OCI-LY7 (cell line): ENCODE results near the gene SYTL5. TPM values are rescaled to one million over a fixed set of nuclear protein-coding genes. Genes with fewer than 3 reads are reported as not detected.

Experiments used
- BruUV-seq: library from RNA; stranded (reverse); fragments of 400-500 nt; replicated peaks from 2 replicates; lab custom pipeline; 2021; lab: Mats Ljungman, UMichigan
- CTCF ChIA-PET: fragments of 300-600 bp; sonication (Branson Sonifier 250); formaldehyde crosslinking; loops from one replicate; lab custom pipeline; 2022; ENCODE audit warnings: antibody characterized with exemption; ENCODE audit not compliant: unreplicated experiment; lab: Charles Lee
- POLR2A ChIA-PET: fragments of 300-600 bp; sonication (Branson Sonifier 250); formaldehyde crosslinking; loops from one replicate; lab custom pipeline; 2022; ENCODE audit warnings: antibody characterized with exemption; lab: Charles Lee
- DNase-seq: peaks from one replicate; pipeline ENCODE4 v3.0.0-alpha.2; 2015; ENCODE audit warnings: low spot score
- H2AFZ ChIP-seq: fragments of 200-600 bp; sonication (generic), shearing (Covaris generic); 2 replicates; pipeline ENCODE4 v1.6.1; 2014; ENCODE audit warnings: mild to moderate bottlenecking, antibody characterized with exemption, low read length, moderate library complexity
- H3K27ac ChIP-seq: fragments of 200-600 bp; sonication (generic); 2 replicates; pipeline ENCODE4 v1.5.1; 2014; ENCODE audit warnings: mixed run types, low read depth, mild to moderate bottlenecking, moderate library complexity, low read length, inconsistent platforms; ENCODE audit not compliant: poor library complexity, severe bottlenecking
- H3K36me3 ChIP-seq: fragments of 200-600 bp; sonication (generic); 2 replicates; pipeline ENCODE4 v1.6.1; 2014; ENCODE audit warnings: mild to moderate bottlenecking, antibody characterized with exemption, low read length, moderate library complexity, mixed read lengths; ENCODE audit not compliant: insufficient read depth
- H3K4me1 ChIP-seq: fragments of 200-600 bp; sonication (generic); 2 replicates; pipeline ENCODE4 v1.5.1; 2014; ENCODE audit warnings: mild to moderate bottlenecking, low read length; ENCODE audit not compliant: insufficient read depth, poor library complexity, severe bottlenecking
- H3K4me2 ChIP-seq: fragments of 200-600 bp; sonication (generic); 2 replicates; pipeline ENCODE4 v1.6.1; 2014; ENCODE audit warnings: mild to moderate bottlenecking, low read length
- H3K4me3 ChIP-seq: fragments of 200-600 bp; sonication (generic); 2 replicates; pipeline ENCODE4 v1.5.1; 2014; ENCODE audit warnings: mild to moderate bottlenecking, low read depth, low read length; ENCODE audit not compliant: poor library complexity, severe bottlenecking
- H3K79me2 ChIP-seq: fragments of 200-600 bp; sonication (generic); 2 replicates; pipeline ENCODE4 v1.6.1; 2016; ENCODE audit warnings: low read depth, mild to moderate bottlenecking, low read length, moderate library complexity, mixed read lengths; ENCODE audit not compliant: insufficient read depth
- H3K9me2 ChIP-seq: fragments of 200-600 bp; sonication (generic); 2 replicates; pipeline ENCODE4 v1.6.1; 2016; ENCODE audit warnings: mild to moderate bottlenecking, low read length, mixed read lengths; ENCODE audit not compliant: insufficient read depth
- H3K9me3 ChIP-seq: fragments of 200-600 bp; sonication (generic); 2 replicates; pipeline ENCODE4 v1.6.1; 2014; ENCODE audit warnings: mild to moderate bottlenecking, mixed run types, low read length, mixed read lengths
- H4K20me1 ChIP-seq: fragments of 200-600 bp; sonication (generic); 2 replicates; pipeline ENCODE4 v1.6.1; 2014; ENCODE audit warnings: mild to moderate bottlenecking, antibody characterized with exemption, low read length, moderate library complexity, mixed read lengths; ENCODE audit not compliant: insufficient read depth
- EZH2phosphoT487 ChIP-seq: fragments of 200-600 bp; sonication (generic); IDR thresholded peaks from 2 replicates; pipeline ENCODE4 v1.6.1; 2018; ENCODE audit warnings: low read depth, borderline replicate concordance, mild to moderate bottlenecking, mixed run types, antibody characterized with exemption, low read length, moderate library complexity, mixed read lengths
- intact Hi-C: fragments of 100-400 bp; cut with micrococcal nuclease; formaldehyde crosslinking; loops from one replicate; pipeline ENCODE4 v1.10.0; 2022; ENCODE audit not compliant: unreplicated experiment
- total RNA-seq, 2 experiments: library from RNA; depleted of rRNA in 1 of 2; stranded (reverse); fragments of >200 nt in 1 of 2; shearing (Covaris generic) in 1 of 2; gene quantifications; 2 replicates each; pipeline ENCODE4 v1.2.3, GENCODE V29; 2014 to 2022
- TF ChIP-seq, protein P1 (sequence below): fragments of 200-600 bp; sonication (generic); conservative IDR thresholded peaks from 2 replicates; pipeline ENCODE4 v1.5.1; 2014; ENCODE audit warnings: mild to moderate bottlenecking, antibody characterized with exemption, low read length, moderate library complexity, mixed read lengths

The SYTL5 gene
- total RNA-seq, 2 experiments from 2014 or later = not detected

GRCh38 chrX:38036466-38036865 lies 30.1 kb downstream of the SYTL5 start:
- H3K9me2 ChIP-seq = no peaks in the 10 kb centered on the region
- ChIA-PET CTCF (no interaction called here), POLR2A (no interaction called here)
- H3K4me3 ChIP-seq = no peak overlapping the region
- no peaks in the 10 kb centered on the region for H3K79me2 ChIP-seq
- BruUV-seq = no TSS peak
- H3K36me3 ChIP-seq = no peaks in the 10 kb centered on the region
- DNase-seq = no peak
- H3K9me3 ChIP-seq = no peaks in the 10 kb centered on the region
- intact Hi-C loops = no loop called here
- H3K4me2 ChIP-seq = no peak overlapping the region
- no peaks in the 10 kb centered on the region for H4K20me1 ChIP-seq
- no peaks in the 10 kb centered on the region for H3K4me1 ChIP-seq
- H3K27ac ChIP-seq = no peak overlapping the region
- TF ChIP-seq EZH2phosphoT487 = no peak
- TF ChIP-seq, protein P1, sequence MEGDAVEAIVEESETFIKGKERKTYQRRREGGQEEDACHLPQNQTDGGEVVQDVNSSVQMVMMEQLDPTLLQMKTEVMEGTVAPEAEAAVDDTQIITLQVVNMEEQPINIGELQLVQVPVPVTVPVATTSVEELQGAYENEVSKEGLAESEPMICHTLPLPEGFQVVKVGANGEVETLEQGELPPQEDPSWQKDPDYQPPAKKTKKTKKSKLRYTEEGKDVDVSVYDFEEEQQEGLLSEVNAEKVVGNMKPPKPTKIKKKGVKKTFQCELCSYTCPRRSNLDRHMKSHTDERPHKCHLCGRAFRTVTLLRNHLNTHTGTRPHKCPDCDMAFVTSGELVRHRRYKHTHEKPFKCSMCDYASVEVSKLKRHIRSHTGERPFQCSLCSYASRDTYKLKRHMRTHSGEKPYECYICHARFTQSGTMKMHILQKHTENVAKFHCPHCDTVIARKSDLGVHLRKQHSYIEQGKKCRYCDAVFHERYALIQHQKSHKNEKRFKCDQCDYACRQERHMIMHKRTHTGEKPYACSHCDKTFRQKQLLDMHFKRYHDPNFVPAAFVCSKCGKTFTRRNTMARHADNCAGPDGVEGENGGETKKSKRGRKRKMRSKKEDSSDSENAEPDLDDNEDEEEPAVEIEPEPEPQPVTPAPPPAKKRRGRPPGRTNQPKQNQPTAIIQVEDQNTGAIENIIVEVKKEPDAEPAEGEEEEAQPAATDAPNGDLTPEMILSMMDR = no peak
- no peak overlapping the region for H2AFZ ChIP-seq

- Histone ChIP-seq H3K4me3 (no peak overlapping the region), H3K4me1 (no peaks in the 10 kb centered on the region), H3K4me2 (no peak overlapping the region), H3K9me2 (no peaks in the 10 kb centered on the region), H4K20me1 (no peaks in the 10 kb centered on the region), H3K36me3 (no peaks in the 10 kb centered on the region), H3K9me3 (no peaks in the 10 kb centered on the region), H3K27ac (no peak overlapping the region), H2AFZ (no peak overlapping the region), H3K79me2 (no peaks in the 10 kb centered on the region)
- no TSS peak for BruUV-seq
- DNase-seq = no peak
- POLR2A ChIA-PET = no interaction called here
- CTCF ChIA-PET = no interaction called here
- TF ChIP-seq EZH2phosphoT487 = no peak
- TF ChIP-seq, protein P1 = no peak
- intact Hi-C loops = no loop called here
Observed at GRCh38 chrX:38038501-38038900, 32.1 kb downstream of the SYTL5 start.

DNA sequence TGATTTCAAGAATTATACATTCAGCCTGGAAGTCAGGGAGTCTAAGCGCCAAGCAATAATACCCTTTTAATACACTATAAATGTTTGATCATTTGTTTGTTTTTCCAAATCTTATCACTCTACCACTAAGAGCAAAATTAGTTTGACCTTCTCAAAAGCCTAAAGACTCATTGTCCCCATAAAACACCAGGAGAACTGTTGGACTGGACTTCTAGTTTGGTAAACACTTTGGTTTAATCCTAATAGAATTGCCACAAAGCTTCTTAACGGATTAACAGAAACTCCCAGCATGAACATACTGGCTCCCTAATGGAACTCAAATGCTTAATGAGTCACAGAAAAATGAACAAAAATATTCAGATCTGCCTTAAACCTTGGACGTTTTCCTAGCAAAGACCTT lies 34.9 kb downstream of the SYTL5 start:
- Histone ChIP-seq H3K36me3 (no peaks in the 10 kb centered on the region), H3K4me1 (no peaks in the 10 kb centered on the region), H2AFZ (no peak overlapping the region), H4K20me1 (no peaks in the 10 kb centered on the region), H3K4me3 (no peak overlapping the region), H3K27ac (no peak overlapping the region), H3K9me2 (no peaks in the 10 kb centered on the region), H3K9me3 (no peaks in the 10 kb centered on the region), H3K79me2 (no peaks in the 10 kb centered on the region), H3K4me2 (no peak overlapping the region)
- no TSS peak for BruUV-seq
- CTCF ChIA-PET = no interaction called here
- TF ChIP-seq, protein P1 = no peak
- no peak for TF ChIP-seq EZH2phosphoT487
- no peak for DNase-seq
- intact Hi-C loops = no loop called here
- POLR2A ChIA-PET = no interaction called here
